Endothelial cell of umbilical vein (primary cell): ENCODE measurements around the gene TFAM.

Experiments
- JUN ChIP-seq: IDR thresholded peaks from 2 replicates; pipeline ENCODE4 v1.6.1; 2011; ENCODE audit warnings: borderline replicate concordance, low read depth; ENCODE audit not compliant: insufficient read length, insufficient read depth
- POLR2AphosphoS5 ChIP-seq: IDR thresholded peaks from 2 replicates; pipeline ENCODE4 v1.6.1; 2012; ENCODE audit warnings: low read depth, mild to moderate bottlenecking, control low read depth, low read length, moderate library complexity; ENCODE audit not compliant: insufficient read depth
- TF ChIP-seq, protein P1 (sequence below), 2 donors: IDR thresholded peaks; 1 replicate in 1 of 2; 2 replicates in 1 of 2; pipeline ENCODE4 v1.5.1; 2011; ENCODE audit warnings: low read length in 2 of 2, mild to moderate bottlenecking in 2 of 2, moderate library complexity in 2 of 2, control low read depth in 1 of 2, inconsistent platforms in 1 of 2, low read depth in 1 of 2; ENCODE audit not compliant: insufficient read depth in 1 of 2; ENCODE audit errors: extremely low read depth in 1 of 2

DNA sequence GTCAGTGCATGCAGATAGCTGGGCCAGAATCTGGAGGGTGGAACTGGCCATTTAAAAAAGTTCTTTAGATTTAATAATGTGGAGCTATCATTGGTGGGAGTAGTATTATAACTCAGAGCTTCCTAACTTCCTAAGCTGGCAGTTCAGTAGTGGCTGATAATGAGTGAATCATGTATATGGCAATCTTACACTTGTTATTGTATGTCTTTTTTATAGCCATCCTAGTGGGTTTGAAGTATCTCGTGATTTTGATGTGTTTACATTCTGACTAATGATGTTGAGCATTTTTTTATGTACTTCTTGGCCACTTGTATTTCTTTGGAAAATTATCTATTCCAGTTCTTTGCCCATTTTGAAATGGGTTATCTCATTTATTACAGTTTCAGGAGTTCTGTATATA lies 15.4 kb downstream of the TFAM start:
- TF ChIP-seq, protein P1, sequence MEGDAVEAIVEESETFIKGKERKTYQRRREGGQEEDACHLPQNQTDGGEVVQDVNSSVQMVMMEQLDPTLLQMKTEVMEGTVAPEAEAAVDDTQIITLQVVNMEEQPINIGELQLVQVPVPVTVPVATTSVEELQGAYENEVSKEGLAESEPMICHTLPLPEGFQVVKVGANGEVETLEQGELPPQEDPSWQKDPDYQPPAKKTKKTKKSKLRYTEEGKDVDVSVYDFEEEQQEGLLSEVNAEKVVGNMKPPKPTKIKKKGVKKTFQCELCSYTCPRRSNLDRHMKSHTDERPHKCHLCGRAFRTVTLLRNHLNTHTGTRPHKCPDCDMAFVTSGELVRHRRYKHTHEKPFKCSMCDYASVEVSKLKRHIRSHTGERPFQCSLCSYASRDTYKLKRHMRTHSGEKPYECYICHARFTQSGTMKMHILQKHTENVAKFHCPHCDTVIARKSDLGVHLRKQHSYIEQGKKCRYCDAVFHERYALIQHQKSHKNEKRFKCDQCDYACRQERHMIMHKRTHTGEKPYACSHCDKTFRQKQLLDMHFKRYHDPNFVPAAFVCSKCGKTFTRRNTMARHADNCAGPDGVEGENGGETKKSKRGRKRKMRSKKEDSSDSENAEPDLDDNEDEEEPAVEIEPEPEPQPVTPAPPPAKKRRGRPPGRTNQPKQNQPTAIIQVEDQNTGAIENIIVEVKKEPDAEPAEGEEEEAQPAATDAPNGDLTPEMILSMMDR (IDR thresholded peaks at IDR 0.05; ENCODE audit: extremely low read depth in 1 of 2, insufficient read depth in 1 of 2, low read depth in 1 of 2, low read length in 2 of 2), result no peak
- TF ChIP-seq JUN (no peak), POLR2AphosphoS5 (no peak)
